Measurements from ENCODE around the gene TRAPPC6A. TPM values are rescaled to one million over a fixed set of nuclear protein-coding genes. Genes with fewer than 3 reads are reported as not detected.
A peak's percentile ranks its signal among the peaks of the same experiment; 100 is the strongest.

The TRAPPC6A gene
- total RNA-seq, 4 donors from 2014 or later = 55.9 to 82.3 (median 71.8) TPM

- no CpG with 5 or more reads among the region's 4 CpGs for WGBS
- H3K9me3 ChIP-seq = no peaks in the 10 kb centered on the region
- DNase-seq (ENCODE audit: low spot score in 2 of 2) = no peak
- H3K27ac ChIP-seq = peak overlapping the region; percentile 11
- H3K36me3 ChIP-seq = no peaks in the 10 kb centered on the region
- TF ChIP-seq POLR2A (IDR thresholded peaks at IDR 0.05) (no peak), POLR2AphosphoS5 (IDR thresholded peaks at IDR 0.05) (no peak), CTCF (IDR thresholded peaks at IDR 0.05) (no peak), EP300 (IDR thresholded peaks at IDR 0.05) (no peak)
- H3K4me3 ChIP-seq = no peak overlapping the region
- peaks cover 49% of the 10 kb centered on the region for H3K4me1 ChIP-seq
- no peaks in the 10 kb centered on the region for H3K27me3 ChIP-seq
These were observed 5.9 kb downstream of the TRAPPC6A start for GRCh38 chr19:45172173-45172572.

- H3K4me3 ChIP-seq = no peak overlapping the region
- H3K4me1 ChIP-seq = peaks cover 47% of the 10 kb centered on the region
- TF ChIP-seq POLR2AphosphoS5 (IDR thresholded peaks at IDR 0.05) (no peak), CTCF (IDR thresholded peaks at IDR 0.05) (no peak), EP300 (IDR thresholded peaks at IDR 0.05) (no peak), POLR2A (IDR thresholded peaks at IDR 0.05) (no peak)
- no peaks in the 10 kb centered on the region for H3K27me3 ChIP-seq
- DNase-seq (ENCODE audit: low spot score in 2 of 2) = no peak
- no peak overlapping the region for H3K27ac ChIP-seq
- H3K36me3 ChIP-seq = no peaks in the 10 kb centered on the region
- no peaks in the 10 kb centered on the region for H3K9me3 ChIP-seq
- WGBS = 49% methylated on average over 7 of the region's 7 CpGs
These were observed 6.8 kb downstream of the TRAPPC6A start for GRCh38 chr19:45171211-45171623.

GRCh38 chr19:45170146-45171106, 7.6 kb downstream of the TRAPPC6A start:
- TF ChIP-seq POLR2AphosphoS5 (IDR thresholded peaks at IDR 0.05) (no peak), POLR2A (IDR thresholded peaks at IDR 0.05) (no peak), CTCF (IDR thresholded peaks at IDR 0.05) (no peak), EP300 (IDR thresholded peaks at IDR 0.05) (no peak)
- WGBS = 78% methylated on average over 10 of the region's 21 CpGs
- Histone ChIP-seq H3K4me3 (no peak overlapping the region), H3K9me3 (no peaks in the 10 kb centered on the region), H3K27ac (no peak overlapping the region), H3K4me1 (peaks cover 46% of the 10 kb centered on the region), H3K36me3 (no peaks in the 10 kb centered on the region), H3K27me3 (no peaks in the 10 kb centered on the region)
- no peak for DNase-seq (ENCODE audit: low spot score in 2 of 2)

- Histone ChIP-seq H3K4me1 (peaks cover 55% of the 10 kb centered on the region), H3K36me3 (no peaks in the 10 kb centered on the region), H3K4me3 (no peak overlapping the region), H3K27ac (no peak overlapping the region), H3K27me3 (no peaks in the 10 kb centered on the region), H3K9me3 (no peaks in the 10 kb centered on the region)
- DNase-seq (ENCODE audit: low spot score in 2 of 2) = no peak
- TF ChIP-seq CTCF (IDR thresholded peaks at IDR 0.05) (no peak), POLR2AphosphoS5 (IDR thresholded peaks at IDR 0.05) (no peak), EP300 (IDR thresholded peaks at IDR 0.05) (no peak), POLR2A (IDR thresholded peaks at IDR 0.05) (no peak)
- WGBS = 87% methylated on average over 3 of the region's 10 CpGs
These were observed 8.4 kb downstream of the TRAPPC6A start for GRCh38 chr19:45169602-45170001.

GRCh38 chr19:45168767-45169351, 9.2 kb downstream of the TRAPPC6A start:
- 84% methylated on average over 4 of the region's 16 CpGs for WGBS
- Histone ChIP-seq H3K4me3 (no peak overlapping the region), H3K27me3 (no peaks in the 10 kb centered on the region), H3K27ac (no peak overlapping the region), H3K9me3 (no peaks in the 10 kb centered on the region), H3K36me3 (no peaks in the 10 kb centered on the region), H3K4me1 (peaks cover 62% of the 10 kb centered on the region)
- TF ChIP-seq CTCF (IDR thresholded peaks at IDR 0.05) (no peak), EP300 (IDR thresholded peaks at IDR 0.05) (no peak), POLR2A (IDR thresholded peaks at IDR 0.05) (no peak), POLR2AphosphoS5 (IDR thresholded peaks at IDR 0.05) (no peak)
- DNase-seq (ENCODE audit: low spot score in 2 of 2) = no peak

All from suprapubic skin (tissue), 4 donors.